H1 (cell line): Measurements from ENCODE around the gene CASK. TPM values are rescaled to one million over a fixed set of nuclear protein-coding genes. Genes with fewer than 3 reads are reported as not detected.

ENCODE experiments used
- CTCF ChIA-PET: fragments of 300-600 bp; sonication (Branson Sonifier 250); formaldehyde crosslinking; loops from one replicate; lab custom pipeline; 2021; ENCODE audit not compliant: partially characterized antibody; lab: Charles Lee
- POLR2A ChIA-PET: fragments of 300-600 bp; sonication (Branson Sonifier 250); formaldehyde crosslinking; loops from one replicate; lab custom pipeline; 2021; ENCODE audit warnings: inconsistent platforms; ENCODE audit not compliant: partially characterized antibody; lab: Charles Lee
- DNase-seq, 2 experiments: peaks; one replicate each; pipeline versions ENCODE4 v3.0.0 to v3.0.0-alpha.2; 2010 to 2022; ENCODE audit warnings: low spot score in 2 of 2, low read depth in 1 of 2, mixed read lengths in 1 of 2
- FAIRE-seq: peaks from 2 replicates; lab custom pipeline; 2011; peaks lifted over from hg19 to GRCh38; lab: Jason Lieb, UNC
- H2AFZ ChIP-seq: 2 replicates; pipeline ENCODE4 v1.8.1; 2012; ENCODE audit warnings: low read length, inconsistent platforms
- H2AK5ac ChIP-seq: 2 replicates; pipeline ENCODE4 v1.6.1; 2013; ENCODE audit warnings: low read depth, low read length
- H2BK120ac ChIP-seq: replicated peaks from 2 replicates; pipeline ENCODE3; 2013; ENCODE audit warnings: low read depth, low read length, inconsistent platforms
- H2BK12ac ChIP-seq: 2 replicates; pipeline ENCODE4 v1.6.1; 2013; ENCODE audit warnings: low read depth, low read length
- H2BK15ac ChIP-seq: 2 replicates; pipeline ENCODE4 v1.6.1; 2013; ENCODE audit warnings: low read length
- H2BK20ac ChIP-seq: 2 replicates; pipeline ENCODE4 v1.6.1; 2013; ENCODE audit warnings: low read length
- H2BK5ac ChIP-seq: 2 replicates; pipeline ENCODE4 v1.6.1; 2013; ENCODE audit warnings: low read depth, low read length
- H3K14ac ChIP-seq: 2 replicates; pipeline ENCODE4 v1.6.1; 2013; ENCODE audit warnings: inconsistent platforms; ENCODE audit not compliant: insufficient read length
- H3K18ac ChIP-seq: 2 replicates; pipeline ENCODE4 v1.6.1; 2013; ENCODE audit warnings: low read length; ENCODE audit errors: extremely low read depth
- H3K23ac ChIP-seq: 2 replicates; pipeline ENCODE4 v1.6.1; 2013; ENCODE audit warnings: inconsistent platforms; ENCODE audit not compliant: insufficient read length
- H3K23me2 ChIP-seq: 2 replicates; pipeline ENCODE4 v1.6.1; 2013; ENCODE audit warnings: low read depth, low read length
- H3K27ac ChIP-seq: 2 replicates; pipeline ENCODE4 v1.6.1; 2011; ENCODE audit warnings: low read depth, low read length, inconsistent platforms
- H3K27me3 ChIP-seq, 4 experiments: replicated peaks in 1 of 4; 1 replicate in 1 of 4; 2 replicates in 3 of 4; pipeline versions ENCODE4 v1.6.1 to v1.8.1; 2011 to 2013; ENCODE audit warnings: low read length in 3 of 4, mild to moderate bottlenecking in 3 of 4, inconsistent platforms in 2 of 4, mixed read lengths in 2 of 4, moderate library complexity in 1 of 4; ENCODE audit not compliant: control insufficient read depth in 3 of 4, insufficient read depth in 3 of 4; ENCODE audit errors: extremely low read depth in 1 of 4
- H3K36me3 ChIP-seq, 4 experiments: 2 replicates each; pipeline versions ENCODE4 v1.6.1 to v1.8.1; 2011 to 2013; ENCODE audit warnings: mild to moderate bottlenecking in 4 of 4, low read length in 3 of 4, moderate library complexity in 2 of 4, control low read depth in 1 of 4, inconsistent platforms in 1 of 4; ENCODE audit not compliant: insufficient read depth in 4 of 4, control insufficient read depth in 2 of 4
- H3K4ac ChIP-seq: replicated peaks from 2 replicates; pipeline ENCODE3; 2013; ENCODE audit warnings: low read length, low read depth, mixed read lengths, inconsistent platforms; ENCODE audit not compliant: insufficient read length
- H3K4me1 ChIP-seq, 4 experiments: replicated peaks in 1 of 4; 1 replicate in 1 of 4; 2 replicates in 3 of 4; pipeline versions ENCODE4 v1.6.1 to v1.8.1; 2011 to 2013; ENCODE audit warnings: low read length in 3 of 4, inconsistent platforms in 2 of 4, mixed read lengths in 1 of 4; ENCODE audit not compliant: insufficient read depth in 4 of 4, control insufficient read depth in 3 of 4
- H3K4me2 ChIP-seq, 2 experiments: 2 replicates each; pipeline versions ENCODE4 v1.6.1 to v1.8.1; 2011 to 2013; ENCODE audit warnings: low read depth in 2 of 2, low read length in 2 of 2, control low read depth in 1 of 2, inconsistent platforms in 1 of 2, mild to moderate bottlenecking in 1 of 2; ENCODE audit not compliant: insufficient read depth in 1 of 2
- H3K4me3 ChIP-seq, 4 experiments: fragments of 200-600, 300-600 bp in 1 of 4; sonication (generic), shearing (Covaris generic), sonication (Bioruptor Twin) in 1 of 4; 2 replicates each; pipeline versions ENCODE4 v1.5.1 to v1.8.1; 2011 to 2016; ENCODE audit warnings: low read length in 4 of 4, low read depth in 3 of 4, control low read depth in 2 of 4, inconsistent platforms in 2 of 4, mild to moderate bottlenecking in 2 of 4, mixed read lengths in 1 of 4, moderate library complexity in 1 of 4; ENCODE audit not compliant: insufficient read depth in 2 of 4; ENCODE audit errors: extremely low read depth in 1 of 4
- H3K56ac ChIP-seq: replicated peaks from 2 replicates; pipeline ENCODE3; 2013; ENCODE audit warnings: low read depth, mild to moderate bottlenecking, mixed read lengths, low read length, inconsistent platforms; ENCODE audit not compliant: insufficient read length
- H3K79me1 ChIP-seq: 2 replicates; pipeline ENCODE4 v1.6.1; 2013; ENCODE audit warnings: low read depth, low read length, control low read depth
- H3K79me2 ChIP-seq, 2 experiments: 2 replicates each; pipeline versions ENCODE4 v1.6.1 to v1.8.1; 2012 to 2013; ENCODE audit warnings: low read length in 2 of 2, mild to moderate bottlenecking in 2 of 2, inconsistent platforms in 1 of 2; ENCODE audit not compliant: insufficient read depth in 2 of 2, control insufficient read depth in 1 of 2
- H3K9ac ChIP-seq, 4 experiments: replicated peaks in 1 of 4; 1 replicate in 1 of 4; 2 replicates in 3 of 4; pipeline versions ENCODE4 v1.6.1 to v1.8.1; 2011 to 2013; ENCODE audit warnings: low read depth in 3 of 4, low read length in 3 of 4, control low read depth in 2 of 4, mild to moderate bottlenecking in 2 of 4, moderate library complexity in 2 of 4, inconsistent platforms in 1 of 4; ENCODE audit errors: extremely low read depth in 1 of 4
- H3K9me3 ChIP-seq, 2 experiments: 2 replicates each; pipeline versions ENCODE4 v1.6.1 to v1.8.1; 2012 to 2013; ENCODE audit warnings: mild to moderate bottlenecking in 2 of 2, moderate library complexity in 2 of 2, control low read depth in 1 of 2, inconsistent platforms in 1 of 2, low read depth in 1 of 2, low read length in 1 of 2, mixed read lengths in 1 of 2; ENCODE audit not compliant: insufficient read depth in 2 of 2
- H4K20me1 ChIP-seq, 2 experiments: replicated peaks in 1 of 2; 2 replicates each; pipeline versions ENCODE3 to v1.8.1; 2011 to 2013; ENCODE audit warnings: inconsistent platforms in 2 of 2, low read length in 2 of 2, mild to moderate bottlenecking in 1 of 2; ENCODE audit not compliant: insufficient read depth in 2 of 2, control insufficient read depth in 1 of 2
- H4K5ac ChIP-seq: 2 replicates; pipeline ENCODE4 v1.6.1; 2013; ENCODE audit warnings: low read length, low read depth, mixed read lengths, inconsistent platforms; ENCODE audit not compliant: insufficient read length
- H4K8ac ChIP-seq: 2 replicates; pipeline ENCODE4 v1.8.0; 2013; ENCODE audit warnings: mild to moderate bottlenecking, moderate library complexity, low read length, inconsistent platforms; ENCODE audit not compliant: insufficient read depth; ENCODE audit errors: extremely low read depth
- H4K91ac ChIP-seq: replicated peaks from 2 replicates; pipeline ENCODE3; 2013; ENCODE audit warnings: low read length, mixed read lengths, inconsistent platforms; ENCODE audit not compliant: insufficient read length
- BACH1 ChIP-seq: IDR thresholded peaks from 2 replicates; pipeline ENCODE4 v1.6.1; 2012; ENCODE audit warnings: low read length, improper control_type of control experiment
- KDM1A ChIP-seq: fragments of 200-600, 300-600 bp; sonication (generic); IDR thresholded peaks from 2 replicates; pipeline ENCODE4 v1.7.1; 2016; ENCODE audit warnings: mild to moderate bottlenecking, low read length, borderline replicate concordance
- SAP30 ChIP-seq: fragments of 300-600 bp; sonication (generic); IDR thresholded peaks from 2 replicates; pipeline ENCODE4 v1.7.1; 2012; ENCODE audit warnings: low read length, moderate library complexity, mild to moderate bottlenecking, inconsistent platforms; ENCODE audit not compliant: insufficient read depth, insufficient replicate concordance
- TBP ChIP-seq: IDR thresholded peaks from 2 replicates; pipeline ENCODE4 v1.6.1; 2011; ENCODE audit warnings: low read depth, low read length, improper control_type of control experiment
- WGBS, 2 experiments: shearing (Covaris generic) in 1 of 2; methylation state at CpG; one replicate each; pipeline versions ENCODE4 v1.1.6 to v1.1.7; 2013 to 2015; ENCODE audit warnings: low lambda C conversion rate in 2 of 2, mixed read lengths in 2 of 2, inconsistent platforms in 1 of 2, low coverage in 1 of 2, missing lambda C conversion rate in 1 of 2; ENCODE audit not compliant: insufficient replicate concordance in 2 of 2, insufficient coverage in 1 of 2, insufficient read length in 1 of 2; ENCODE audit errors: extremely low coverage in 1 of 2, missing lambda C conversion rate in 1 of 2; 5-methylcytosine and 5-hydroxymethylcytosine counted together
- polyA plus RNA-seq, 7 experiments: library from polyadenylated mRNA; depleted of rRNA in 3 of 7; stranded (reverse) in 5 of 7; unstranded in 2 of 7; fragments of >200 nt in 5 of 7; fragments of 200-250 nt in 2 of 7; gene quantifications; 1 replicate in 5 of 7; 2 replicates in 1 of 7; 4 replicates in 1 of 7; pipeline versions ENCODE4 v1.2.1 to v1.2.3, GENCODE V29; 2011 to 2013; ENCODE audit warnings: missing spikeins in 2 of 7, mixed read lengths in 2 of 7
- total RNA-seq: library from RNA; stranded (reverse); fragmentation: NEBNext Ultra II Directional; extraction: Animal tissue kit (Norgen Biotek cat#: 25700); gene quantifications from 2 replicates; pipeline ENCODE4 v1.2.1, GENCODE V29; 2021

Gene CASK
- total and polyA plus RNA-seq, 2 of the 8 experiments (the other 6 are each of a cell fraction or from before 2014, with no cell fraction given): 21.6 to 55.1 TPM

DNA sequence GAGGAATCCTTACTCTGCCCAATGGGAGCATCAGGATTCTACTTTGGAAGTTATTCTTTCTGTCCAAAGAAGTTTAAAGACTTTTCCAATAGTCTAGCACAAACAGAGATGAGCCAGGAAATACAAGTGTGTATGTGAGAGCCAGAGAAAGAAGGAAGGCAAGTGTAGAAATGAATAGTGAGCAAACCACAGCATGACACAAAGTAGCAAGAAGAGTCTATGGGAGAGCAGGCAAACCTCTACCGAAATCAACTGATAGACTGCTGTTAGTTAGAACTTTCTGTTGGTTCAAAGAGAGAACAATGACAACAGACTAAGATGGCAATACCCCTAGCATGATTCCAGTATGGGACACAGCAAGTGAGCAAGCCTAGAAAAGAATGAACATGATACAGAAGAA, 250.7 kb downstream of the CASK start:
- WGBS, 2 experiments: 100% methylated on average over 1 of the region's 1 CpG; no CpG with 5 or more reads in 1 of the 2 experiments
- H3K27me3 ChIP-seq: no peaks in the 10 kb centered on the region
- no peak overlapping the region for H3K9ac ChIP-seq
- no peak overlapping the region for H3K18ac ChIP-seq
- FAIRE-seq: no peak
- no peak overlapping the region for H3K27ac ChIP-seq
- no peak overlapping the region for H3K23ac ChIP-seq
- no peak overlapping the region for H3K4me2 ChIP-seq
- H4K91ac ChIP-seq: no peak overlapping the region
- no peak overlapping the region for H2AK5ac ChIP-seq
- TF ChIP-seq TBP (no peak), KDM1A (no peak), SAP30 (no peak), BACH1 (no peak)
- no peak overlapping the region for H3K14ac ChIP-seq
- H3K79me2 ChIP-seq: no peaks in the 10 kb centered on the region
- no peak overlapping the region for H2AFZ ChIP-seq
- POLR2A ChIA-PET: interaction anchor here (1.0 kb wide), 1 partner anchor 10 kb away, joined by 3 read pairs; no protein-coding TSS in a partner anchor
- H3K4me1 ChIP-seq: no peaks in the 10 kb centered on the region
- H4K5ac ChIP-seq: no peak overlapping the region
- no peaks in the 10 kb centered on the region; a peak in 2 of 8 replicates for H3K36me3 ChIP-seq
- H2BK20ac ChIP-seq: no peak overlapping the region
- H4K8ac ChIP-seq: no peak overlapping the region
- CTCF ChIA-PET: no interaction called here
- DNase-seq: no peak
- no peaks in the 10 kb centered on the region for H4K20me1 ChIP-seq
- no peak overlapping the region for H2BK5ac ChIP-seq
- no peaks in the 10 kb centered on the region for H3K23me2 ChIP-seq
- no peak overlapping the region for H3K4me3 ChIP-seq
- H2BK15ac ChIP-seq: no peak overlapping the region
- H3K79me1 ChIP-seq: no peaks in the 10 kb centered on the region
- H3K56ac ChIP-seq: no peak overlapping the region
- no peak overlapping the region for H2BK120ac ChIP-seq
- no peaks in the 10 kb centered on the region for H3K9me3 ChIP-seq
- no peak overlapping the region for H2BK12ac ChIP-seq
- H3K4ac ChIP-seq: no peak overlapping the region
